ENCODE measurements around the gene PSMB5. TPM values are rescaled to one million over a fixed set of nuclear protein-coding genes. Genes with fewer than 3 reads are reported as not detected.

Gene PSMB5
- total and polyA plus RNA-seq, 12 donors = 55.4 to 377 (median 139) TPM

DNA sequence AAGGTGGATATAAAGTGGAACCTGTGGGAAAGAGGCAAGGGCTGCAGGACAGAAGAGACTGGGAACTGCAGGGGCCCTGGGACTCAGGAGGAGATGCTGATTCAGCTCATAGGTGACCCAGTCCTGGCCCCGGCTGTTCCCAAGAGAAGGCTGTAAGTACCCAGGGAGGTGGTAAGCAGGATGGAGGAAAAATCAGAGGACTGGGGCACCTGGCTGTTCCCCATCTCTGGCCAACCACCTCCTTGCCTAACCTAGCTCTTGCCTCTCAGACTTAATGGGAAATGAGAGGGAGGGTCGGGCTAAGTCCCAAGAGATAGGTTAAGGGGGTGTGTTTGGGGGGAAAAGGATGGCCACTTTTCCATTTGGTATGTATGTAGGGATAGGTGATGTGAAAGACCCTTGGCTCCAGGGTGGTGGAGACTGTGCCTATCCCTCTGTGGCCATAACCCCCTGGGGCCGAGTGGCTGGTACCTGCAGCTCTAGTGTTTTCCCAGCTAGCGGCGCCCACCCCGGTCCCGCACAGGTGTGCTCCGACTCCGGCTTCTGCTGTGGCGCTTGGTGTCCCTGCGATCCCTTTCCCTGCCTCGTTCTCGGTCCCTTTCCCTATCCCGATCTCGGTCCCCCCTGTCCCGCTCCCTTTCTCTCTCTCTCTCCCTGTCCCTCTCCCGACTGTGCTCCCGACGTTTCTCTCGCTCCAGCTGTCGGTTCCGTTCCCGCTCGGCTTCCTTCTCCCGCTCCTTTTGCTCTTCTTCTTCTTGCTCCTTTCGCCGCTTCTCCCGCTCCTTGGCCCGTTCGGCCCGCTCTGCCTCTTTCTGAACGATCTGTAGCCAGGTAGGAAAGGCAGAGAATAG is 24.2 kb upstream of the PSMB5 start:
- DNase-seq = no peak
- peaks cover 12 to 26% of the 10 kb centered on the region in 2 donors for H3K4me1 ChIP-seq (replicated peaks in 1 of 2)
- TF ChIP-seq POLR2A (IDR thresholded peaks at IDR 0.05) = no peak
- TF ChIP-seq, protein P1, sequence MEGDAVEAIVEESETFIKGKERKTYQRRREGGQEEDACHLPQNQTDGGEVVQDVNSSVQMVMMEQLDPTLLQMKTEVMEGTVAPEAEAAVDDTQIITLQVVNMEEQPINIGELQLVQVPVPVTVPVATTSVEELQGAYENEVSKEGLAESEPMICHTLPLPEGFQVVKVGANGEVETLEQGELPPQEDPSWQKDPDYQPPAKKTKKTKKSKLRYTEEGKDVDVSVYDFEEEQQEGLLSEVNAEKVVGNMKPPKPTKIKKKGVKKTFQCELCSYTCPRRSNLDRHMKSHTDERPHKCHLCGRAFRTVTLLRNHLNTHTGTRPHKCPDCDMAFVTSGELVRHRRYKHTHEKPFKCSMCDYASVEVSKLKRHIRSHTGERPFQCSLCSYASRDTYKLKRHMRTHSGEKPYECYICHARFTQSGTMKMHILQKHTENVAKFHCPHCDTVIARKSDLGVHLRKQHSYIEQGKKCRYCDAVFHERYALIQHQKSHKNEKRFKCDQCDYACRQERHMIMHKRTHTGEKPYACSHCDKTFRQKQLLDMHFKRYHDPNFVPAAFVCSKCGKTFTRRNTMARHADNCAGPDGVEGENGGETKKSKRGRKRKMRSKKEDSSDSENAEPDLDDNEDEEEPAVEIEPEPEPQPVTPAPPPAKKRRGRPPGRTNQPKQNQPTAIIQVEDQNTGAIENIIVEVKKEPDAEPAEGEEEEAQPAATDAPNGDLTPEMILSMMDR (IDR thresholded peaks at IDR 0.05) = no peak
- H3K27me3 ChIP-seq = no peaks in the 10 kb centered on the region
- H3K4me3 ChIP-seq = no peak overlapping the region
- intact Hi-C loops (cut with DNase I) = loop anchor here (5.0 kb wide), 1 partner anchor 72 kb away; no protein-coding TSS in a partner anchor
- H3K27ac ChIP-seq = peak overlapping the region in 1 of 5 donors; percentile 7
- WGBS, 4 donors = 86 to 89% (median 88%) methylated on average over 30 to 32 of the region's 32 CpGs
- H3K36me3 ChIP-seq (replicated peaks in 1 of 2) = peaks cover 0 to 53% of the 10 kb centered on the region in 2 donors
- no peaks in the 10 kb centered on the region for H3K9me3 ChIP-seq (replicated peaks in 1 of 3)

DNA sequence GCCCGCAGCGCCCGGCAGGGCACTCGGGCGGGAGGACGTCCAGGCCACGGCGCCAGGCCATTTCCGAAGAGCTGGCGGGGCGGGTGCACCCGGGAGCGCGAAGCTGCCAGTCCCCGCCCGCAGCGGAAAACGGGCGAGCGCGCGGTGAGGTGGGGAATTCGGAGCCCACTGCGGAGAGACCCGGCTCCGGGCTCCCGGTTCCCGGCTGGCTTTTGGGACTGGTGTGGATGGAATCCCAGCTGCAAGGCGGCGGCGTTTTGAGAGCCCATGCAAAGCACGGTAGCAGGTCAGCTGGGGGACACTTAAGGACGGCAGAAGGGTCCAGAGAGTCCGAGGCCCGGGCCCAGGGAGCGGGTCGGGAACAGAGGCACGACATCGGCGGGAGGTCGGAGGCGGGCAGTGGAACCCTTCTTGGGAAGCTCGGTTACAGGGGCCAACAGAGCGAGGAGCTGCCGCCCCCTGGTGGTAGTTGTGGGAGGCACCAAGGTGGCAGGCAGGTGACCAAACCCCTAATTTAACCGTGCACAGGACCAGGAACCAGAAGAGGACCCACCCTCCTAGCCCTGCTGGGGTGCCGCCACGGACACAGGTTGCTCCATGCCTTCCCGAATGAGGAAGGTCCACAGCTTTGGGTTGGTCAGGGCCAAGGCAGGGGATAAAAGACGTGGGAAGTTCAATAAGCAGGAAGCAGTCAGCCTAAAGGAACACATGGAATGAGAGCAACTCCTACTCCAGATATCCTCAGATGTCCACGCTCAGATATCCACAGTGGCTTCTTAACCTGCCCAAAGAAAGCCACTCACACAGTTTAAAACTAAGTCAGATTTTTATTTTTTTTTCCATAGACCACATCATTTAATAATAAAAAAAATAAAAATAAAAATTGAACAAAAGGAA is 23.3 kb upstream of the PSMB5 start:
- H3K27ac ChIP-seq = peak overlapping the region in 3 of 5 donors; percentile 57 to 77 (median 73)
- WGBS, 4 donors = 0 to 3% (median 1%) methylated on average over 6 to 51 of the region's 51 CpGs
- intact Hi-C loops (cut with DNase I) = loop anchor here (5.0 kb wide), 1 partner anchor 71 kb away; no protein-coding TSS in a partner anchor
- H3K36me3 ChIP-seq (replicated peaks in 1 of 2) = peaks cover 0 to 44% of the 10 kb centered on the region in 2 donors
- no peak for TF ChIP-seq POLR2A (IDR thresholded peaks at IDR 0.05)
- TF ChIP-seq, protein P1 (IDR thresholded peaks at IDR 0.05) = peak; percentile 93 to 97 (median 96)
- no peaks in the 10 kb centered on the region for H3K27me3 ChIP-seq
- no peaks in the 10 kb centered on the region for H3K9me3 ChIP-seq (replicated peaks in 1 of 3)
- H3K4me1 ChIP-seq (replicated peaks in 1 of 2) = peaks cover 12 to 26% of the 10 kb centered on the region in 2 donors
- peak; percentile 81 to 94 (median 90) for DNase-seq
- peak overlapping the region in 2 of 4 donors; percentile 54 to 90 for H3K4me3 ChIP-seq

GRCh38 chr14:23056956-23057756 is 22.5 kb upstream of the PSMB5 start, which contains the start of gene CDH24:
Gene CDH24 (minus strand): TSS chr14:23057520. CDS start chr14:23055733, 1,787 bp downstream.
- H3K4me3 ChIP-seq = peak within 1 kb of the TSS in 2 of 4 donors; percentile 54 to 90
- 2 to 8% (median 3%) methylated on average over 18 to 71 of the region's 73 CpGs for WGBS, 4 donors
- H3K36me3 ChIP-seq (replicated peaks in 1 of 2) = peaks cover 0 to 36% of the 10 kb centered on the region in 2 donors
- H3K27me3 ChIP-seq = no peaks in the 10 kb centered on the region
- TF ChIP-seq POLR2A (IDR thresholded peaks at IDR 0.05) = peak in 1 of 2 donors; percentile 49
- TF ChIP-seq, protein P1 (IDR thresholded peaks at IDR 0.05) = peak in 1 of 6 experiments; percentile 1
- H3K27ac ChIP-seq = peak within 1 kb of the TSS in 3 of 5 donors; percentile 57 to 77 (median 73)
- peak; percentile 60 to 80 (median 77) for DNase-seq
- H3K4me1 ChIP-seq (replicated peaks in 1 of 2) = peaks cover 12 to 20% of the 10 kb centered on the region in 2 donors
- no peaks in the 10 kb centered on the region for H3K9me3 ChIP-seq (replicated peaks in 1 of 3)
- intact Hi-C loops (cut with DNase I) = loop anchor here (5.0 kb wide), 1 partner anchor 70 kb away; no protein-coding TSS in a partner anchor

Measured in adrenal gland (tissue), 12 donors.